CD14-positive monocyte (primary cell): ENCODE results near the gene ERCC6L2. TPM values are rescaled to one million over a fixed set of nuclear protein-coding genes. Genes with fewer than 3 reads are reported as not detected.

ENCODE experiments used
- DNase-seq, 3 donors: peaks; one replicate each; pipeline ENCODE4 v3.0.0-alpha.2; 2011 to 2022
- H2AFZ ChIP-seq: 2 replicates; pipeline ENCODE4 v1.6.0; 2012; ENCODE audit warnings: mild to moderate bottlenecking, low read depth, low read length, inconsistent platforms; ENCODE audit not compliant: insufficient read depth, poor library complexity, severe bottlenecking
- H3K27ac ChIP-seq, 2 donors: 1 replicate in 1 of 2; 2 replicates in 1 of 2; pipeline ENCODE4 v1.5.1; 2012 to 2013; ENCODE audit warnings: low read length in 2 of 2, control low read depth in 1 of 2, inconsistent platforms in 1 of 2, low read depth in 1 of 2, mild to moderate bottlenecking in 1 of 2
- H3K27me3 ChIP-seq, 2 donors: one replicate each; pipeline versions ENCODE4 v1.6.0 to v1.6.1; 2011 to 2013; ENCODE audit warnings: low read length in 2 of 2; ENCODE audit not compliant: control insufficient read depth in 2 of 2, insufficient read depth in 2 of 2
- H3K36me3 ChIP-seq, 2 donors: replicated peaks in 1 of 2; 1 replicate in 1 of 2; 2 replicates in 1 of 2; pipeline versions ENCODE4 v1.5.1 to v1.6.1; 2012 to 2013; ENCODE audit warnings: low read length in 2 of 2, control low read depth in 1 of 2, inconsistent platforms in 1 of 2, mild to moderate bottlenecking in 1 of 2; ENCODE audit not compliant: insufficient read depth in 2 of 2, control insufficient read depth in 1 of 2
- H3K4me1 ChIP-seq, 2 donors: 1 replicate in 1 of 2; 2 replicates in 1 of 2; pipeline versions ENCODE4 v1.5.1 to v1.6.1; 2012 to 2013; ENCODE audit warnings: low read length in 2 of 2, control low read depth in 1 of 2, inconsistent platforms in 1 of 2, mild to moderate bottlenecking in 1 of 2, moderate library complexity in 1 of 2; ENCODE audit not compliant: insufficient read depth in 2 of 2, control insufficient read depth in 1 of 2
- H3K4me2 ChIP-seq: replicated peaks from 2 replicates; pipeline ENCODE3; 2012; ENCODE audit warnings: low read length, moderate library complexity, mild to moderate bottlenecking; ENCODE audit not compliant: poor library complexity, severe bottlenecking; ENCODE audit errors: extremely low read depth
- H3K4me3 ChIP-seq, 3 experiments: fragments of 200-600 bp in 1 of 3; sonication (generic) in 1 of 3; replicated peaks in 1 of 3; 1 replicate in 2 of 3; 2 replicates in 1 of 3; pipeline ENCODE4 v1.5.1; 2011 to 2013; ENCODE audit warnings: low read length in 3 of 3, mild to moderate bottlenecking in 3 of 3, control low read depth in 2 of 3, low read depth in 2 of 3, inconsistent platforms in 1 of 3, moderate library complexity in 1 of 3
- H3K79me2 ChIP-seq: 2 replicates; pipeline ENCODE4 v1.6.0; 2012; ENCODE audit warnings: mild to moderate bottlenecking, control low read depth, inconsistent platforms, low read length, moderate library complexity; ENCODE audit not compliant: insufficient read depth
- H3K9ac ChIP-seq: 2 replicates; pipeline ENCODE4 v1.6.0; 2017; ENCODE audit warnings: low read length, mild to moderate bottlenecking; ENCODE audit not compliant: insufficient read depth, poor library complexity, severe bottlenecking
- H3K9me3 ChIP-seq, 2 donors: replicated peaks in 1 of 2; 1 replicate in 1 of 2; 2 replicates in 1 of 2; pipeline versions ENCODE4 v1.5.1 to v1.6.1; 2012 to 2013; ENCODE audit warnings: low read length in 2 of 2, control low read depth in 1 of 2; ENCODE audit not compliant: control insufficient read depth in 1 of 2, insufficient read depth in 1 of 2
- H4K20me1 ChIP-seq: 2 replicates; pipeline ENCODE4 v1.6.0; 2012; ENCODE audit warnings: mild to moderate bottlenecking, low read length, control low read depth, moderate library complexity; ENCODE audit not compliant: insufficient read depth
- H3K27ac Mint-ChIP-seq, 7 donors: one replicate each; pipeline ENCODE4 v1.8.0; 2020; ENCODE audit warnings: mild to moderate bottlenecking in 7 of 7, mixed read lengths in 7 of 7, moderate library complexity in 6 of 7, inconsistent platforms in 2 of 7
- H3K27me3 Mint-ChIP-seq, 3 donors: one replicate each; pipeline ENCODE4 v1.8.0; 2021 to 2022; ENCODE audit warnings: low read depth in 3 of 3, mild to moderate bottlenecking in 3 of 3, mixed read lengths in 3 of 3, moderate library complexity in 3 of 3, inconsistent platforms in 1 of 3
- H3K36me3 Mint-ChIP-seq, 2 donors: one replicate each; pipeline ENCODE4 v1.8.0; 2020; ENCODE audit warnings: mixed read lengths in 2 of 2, inconsistent platforms in 1 of 2, mild to moderate bottlenecking in 1 of 2
- H3K4me1 Mint-ChIP-seq: one replicate; pipeline ENCODE4 v1.8.0; 2020; ENCODE audit warnings: mild to moderate bottlenecking, mixed read lengths
- H3K4me3 Mint-ChIP-seq, 2 donors: one replicate each; pipeline ENCODE4 v1.8.0; 2020; ENCODE audit warnings: mild to moderate bottlenecking in 2 of 2, mixed read lengths in 2 of 2, moderate library complexity in 1 of 2
- H3K9me3 Mint-ChIP-seq, 7 donors: one replicate each; pipeline ENCODE4 v1.8.0; 2020 to 2022; ENCODE audit warnings: mixed read lengths in 7 of 7, mild to moderate bottlenecking in 6 of 7, moderate library complexity in 6 of 7, inconsistent platforms in 2 of 7
- CTCF ChIP-seq: fragments of 200-600 bp; IDR thresholded peaks from one replicate; pipeline ENCODE4 v1.8.0; 2022; ENCODE audit warnings: antibody characterized with exemption, mild to moderate bottlenecking
- WGBS: methylation state at CpG from one replicate; pipeline ENCODE4 v1.1.5; 2013; ENCODE audit warnings: missing lambda C conversion rate; ENCODE audit not compliant: insufficient coverage; 5-methylcytosine and 5-hydroxymethylcytosine counted together
- intact Hi-C, 2 donors: fragments of 100-400 bp; cut with micrococcal nuclease; formaldehyde crosslinking; loops; one replicate each; pipeline versions ENCODE4 v1.15.0 to v1.15.1; 2023
- polyA plus RNA-seq, 3 donors: library from polyadenylated mRNA; depleted of rRNA in 1 of 3; unstranded in 2 of 3; stranded (reverse) in 1 of 3; fragments of 300-500 nt in 2 of 3; fragments of >200 nt in 1 of 3; fragmentation: Illumina TruSeq in 2 of 3; gene quantifications; 1 replicate in 2 of 3; 2 replicates in 1 of 3; pipeline ENCODE4 v1.2.3, GENCODE V29; 2012 to 2021

ERCC6L2 gene
- polyA plus RNA-seq, 3 donors: 7.1 to 18.9 (median 7.2) TPM

DNA sequence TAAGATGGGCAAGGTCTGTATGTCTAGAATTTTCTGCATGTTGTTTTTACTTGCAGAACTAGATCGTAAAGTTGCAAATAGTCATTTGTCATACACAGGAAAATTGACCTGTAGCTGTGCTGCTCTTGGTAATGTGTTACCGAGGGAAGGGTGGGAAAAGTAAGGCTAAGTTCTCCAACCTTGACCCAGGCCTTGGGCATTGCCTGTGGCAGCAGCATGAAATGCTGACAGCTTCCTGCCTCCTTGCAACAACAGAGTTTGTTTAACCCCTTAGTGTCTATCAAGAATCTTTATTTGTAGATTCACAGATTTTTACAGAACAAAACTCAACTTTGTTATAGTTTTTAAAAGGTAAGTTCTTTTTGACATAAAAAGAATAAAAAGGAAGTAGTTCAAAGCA is 48.3 kb downstream of the ERCC6L2 start:
- no peak for TF ChIP-seq CTCF
- H3K4me2 ChIP-seq: no peak overlapping the region
- Mint-ChIP-seq H3K27ac (no peak overlapping the region), H3K9me3 (peaks cover 0 to 8% (median 2%) of the 10 kb centered on the region in 7 donors), H3K27me3 (no peaks in the 10 kb centered on the region), H3K36me3 (peaks cover 32 to 34% of the 10 kb centered on the region in 2 donors), H3K4me3 (no peak overlapping the region), H3K4me1 (peaks cover 17% of the 10 kb centered on the region)
- no peak overlapping the region for H2AFZ ChIP-seq
- H4K20me1 ChIP-seq: no peaks in the 10 kb centered on the region
- H3K9ac ChIP-seq: no peak overlapping the region
- intact Hi-C loops: no loop called here
- DNase-seq: no peak
- WGBS: 83% methylated on average over 1 of the region's 2 CpGs
- H3K36me3 ChIP-seq: peaks cover 19 to 53% of the 10 kb centered on the region in 2 donors
- H3K27ac ChIP-seq: no peak overlapping the region
- H3K4me3 ChIP-seq: no peak overlapping the region
- H3K9me3 ChIP-seq: no peaks in the 10 kb centered on the region
- H3K79me2 ChIP-seq: no peaks in the 10 kb centered on the region
- H3K4me1 ChIP-seq: peaks cover 17 to 19% of the 10 kb centered on the region in 2 donors
- no peaks in the 10 kb centered on the region for H3K27me3 ChIP-seq

- Mint-ChIP-seq H3K36me3 (peaks cover 36 to 39% of the 10 kb centered on the region in 2 donors), H3K4me1 (peaks cover 15% of the 10 kb centered on the region), H3K27me3 (no peaks in the 10 kb centered on the region), H3K27ac (no peak overlapping the region), H3K9me3 (peaks cover 0 to 3% (median 0%) of the 10 kb centered on the region in 7 donors), H3K4me3 (no peak overlapping the region)
- no peak overlapping the region for H2AFZ ChIP-seq
- H3K4me2 ChIP-seq: no peak overlapping the region
- TF ChIP-seq CTCF: no peak
- no peaks in the 10 kb centered on the region for H3K79me2 ChIP-seq
- H3K27ac ChIP-seq: no peak overlapping the region
- no peak overlapping the region for H3K4me3 ChIP-seq
- intact Hi-C loops: no loop called here
- no peak for DNase-seq
- no peak overlapping the region for H3K9ac ChIP-seq
- WGBS: no CpG with 5 or more reads among the region's 1 CpG
- H3K4me1 ChIP-seq: peaks cover 12 to 14% of the 10 kb centered on the region in 2 donors
- H3K36me3 ChIP-seq: peaks cover 23 to 62% of the 10 kb centered on the region in 2 donors
- no peaks in the 10 kb centered on the region for H4K20me1 ChIP-seq
- no peaks in the 10 kb centered on the region for H3K27me3 ChIP-seq
- H3K9me3 ChIP-seq: no peaks in the 10 kb centered on the region
Measured at GRCh38 chr9:95924987-95925386, 49.5 kb downstream of the ERCC6L2 start.
